ENCODE results near the gene AURKAIP1.

- no peak for TF ChIP-seq CTCF (conservative IDR thresholded peaks at IDR 0.05)
- no peak for TF ChIP-seq EZH2 (IDR thresholded peaks at IDR 0.05; ENCODE audit: low read depth)
Measured at GRCh38 chr1:1376551-1377226, 1.7 kb upstream of the AURKAIP1 start.

Measured in PC-9 (cell line).